ENCODE measurements around the gene SLBP. TPM values are rescaled to one million over a fixed set of nuclear protein-coding genes. Genes with fewer than 3 reads are reported as not detected.

Gene SLBP
- total RNA-seq, 1 donor from 2014 or later, result 54.3 TPM

GRCh38 chr4:1713003-1713851, 1.1 kb upstream of the SLBP start:
- Mint-ChIP-seq H3K4me3 (ENCODE audit: low read depth) (peak overlapping the region; percentile 93), H3K27me3 (no peaks in the 10 kb centered on the region), H3K9me3 (ENCODE audit: low read depth) (no peaks in the 10 kb centered on the region), H3K36me3 (ENCODE audit: insufficient read depth) (peaks cover 10% of the 10 kb centered on the region), H3K27ac (peak overlapping the region; percentile 97), H3K4me1 (ENCODE audit: low read depth) (peaks cover 36% of the 10 kb centered on the region)
- DNase-seq (ENCODE audit: low spot score, unreplicated experiment), result no peak
- TF ChIP-seq CTCF (IDR thresholded peaks at IDR 0.05; ENCODE audit: unreplicated experiment), result no peak

- peaks cover 38% of the 10 kb centered on the region for H3K4me1 Mint-ChIP-seq (ENCODE audit: low read depth)
- no peak for DNase-seq (ENCODE audit: low spot score, unreplicated experiment)
- peak overlapping the region; percentile 95 for H3K4me3 Mint-ChIP-seq (ENCODE audit: low read depth)
- TF ChIP-seq CTCF (IDR thresholded peaks at IDR 0.05; ENCODE audit: unreplicated experiment), result no peak
- peak overlapping the region; percentile 96 for H3K27ac Mint-ChIP-seq
- peaks cover 13% of the 10 kb centered on the region for H3K36me3 Mint-ChIP-seq (ENCODE audit: insufficient read depth)
- no peaks in the 10 kb centered on the region for H3K9me3 Mint-ChIP-seq (ENCODE audit: low read depth)
- no peaks in the 10 kb centered on the region for H3K27me3 Mint-ChIP-seq
Observed at GRCh38 chr4:1711571-1712215, 426 bp downstream of the SLBP start.

- H3K27ac Mint-ChIP-seq, result peak overlapping the region; percentile 96
- no peak for DNase-seq (ENCODE audit: low spot score, unreplicated experiment)
- H3K9me3 Mint-ChIP-seq (ENCODE audit: low read depth), result no peaks in the 10 kb centered on the region
- no peaks in the 10 kb centered on the region for H3K27me3 Mint-ChIP-seq
- peaks cover 17% of the 10 kb centered on the region for H3K36me3 Mint-ChIP-seq (ENCODE audit: insufficient read depth)
- H3K4me3 Mint-ChIP-seq (ENCODE audit: low read depth), result peak overlapping the region; percentile 95
- no peak for TF ChIP-seq CTCF (IDR thresholded peaks at IDR 0.05; ENCODE audit: unreplicated experiment)
- H3K4me1 Mint-ChIP-seq (ENCODE audit: low read depth), result peaks cover 39% of the 10 kb centered on the region
Observed at GRCh38 chr4:1711055-1711570, 1.0 kb downstream of the SLBP start.

- no peak for TF ChIP-seq CTCF (IDR thresholded peaks at IDR 0.05; ENCODE audit: unreplicated experiment)
- Mint-ChIP-seq H3K4me1 (ENCODE audit: low read depth) (peaks cover 39% of the 10 kb centered on the region), H3K4me3 (ENCODE audit: low read depth) (peak overlapping the region; percentile 58), H3K27me3 (no peaks in the 10 kb centered on the region), H3K9me3 (ENCODE audit: low read depth) (no peaks in the 10 kb centered on the region), H3K36me3 (ENCODE audit: insufficient read depth) (peaks cover 22% of the 10 kb centered on the region), H3K27ac (peak overlapping the region; percentile 93)
- no peak for DNase-seq (ENCODE audit: low spot score, unreplicated experiment)
Observed at GRCh38 chr4:1708581-1708980, 3.5 kb downstream of the SLBP start.

- Mint-ChIP-seq H3K27ac (no peak overlapping the region), H3K27me3 (no peaks in the 10 kb centered on the region), H3K9me3 (ENCODE audit: low read depth) (no peaks in the 10 kb centered on the region), H3K4me1 (ENCODE audit: low read depth) (peaks cover 36% of the 10 kb centered on the region), H3K4me3 (ENCODE audit: low read depth) (no peak overlapping the region), H3K36me3 (ENCODE audit: insufficient read depth) (peaks cover 28% of the 10 kb centered on the region)
- no peak for DNase-seq (ENCODE audit: low spot score, unreplicated experiment)
- TF ChIP-seq CTCF (IDR thresholded peaks at IDR 0.05; ENCODE audit: unreplicated experiment), result no peak
Observed at GRCh38 chr4:1706358-1706757, 5.8 kb downstream of the SLBP start.
